Measurements from ENCODE around the gene SGMS1.

- no peak for TF ChIP-seq CTCF (IDR thresholded peaks at IDR 0.05)
- no peak for TF ChIP-seq POLR2A (IDR thresholded peaks at IDR 0.05)
Observed at GRCh38 chr10:50361946-50362345, 261.8 kb downstream of the SGMS1 start.

Data from heart left ventricle (tissue), 13 donors.